HCT116 (cell line): ENCODE data around the gene NCKAP5. TPM values are rescaled to one million over a fixed set of nuclear protein-coding genes. Genes with fewer than 3 reads are reported as not detected.

Source experiments
- ATAC-seq: fragments of 200-7000 bp; cut with Tn5 transposase; 2 replicates; pipeline ENCODE4 v1.9.1; 2020; ENCODE audit warnings: mild to moderate bottlenecking, moderate library complexity
- BruUV-seq: library from RNA; stranded (reverse); fragments of 400-500 nt; replicated peaks from 2 replicates; lab custom pipeline; 2021; lab: Mats Ljungman, UMichigan
- CTCF ChIA-PET: fragments of 300-600 bp; sonication (Branson Sonifier 250); formaldehyde crosslinking; loops from one replicate; lab custom pipeline; 2021; ENCODE audit warnings: antibody characterized with exemption; lab: Charles Lee
- POLR2A ChIA-PET: fragments of 300-600, 350-600 bp; sonication (Branson Sonifier 250); formaldehyde crosslinking; loops from one replicate; lab custom pipeline; 2021; ENCODE audit warnings: antibody characterized with exemption; lab: Charles Lee
- RAD21 ChIA-PET, 2 experiments: fragments of 300-600 bp; sonication (Branson Sonifier 250); formaldehyde crosslinking; loops; one replicate each; lab custom pipeline; 2023; ENCODE audit warnings: low total read pairs in 2 of 2; ENCODE audit not compliant: uncharacterized antibody in 2 of 2, unreplicated experiment in 2 of 2, low non-redundant PET in 1 of 2; lab: Charles Lee
- DNase-seq: peaks from one replicate; pipeline ENCODE4 v3.0.0-alpha.2; 2010; ENCODE audit warnings: low read depth, low spot score
- H2AFZ ChIP-seq: fragments of 200-600 bp; shearing (Covaris generic), sonication (generic); 2 replicates; pipeline ENCODE4 v1.6.1; 2017; ENCODE audit warnings: low read depth, mixed run types, mixed read lengths, antibody characterized with exemption, low read length; ENCODE audit not compliant: poor library complexity, severe bottlenecking
- H3K27ac ChIP-seq: 2 replicates; pipeline ENCODE4 v1.5.1; 2012; ENCODE audit warnings: low read depth, low read length
- H3K27me3 ChIP-seq: fragments of 200-600 bp; sonication (generic); 2 replicates; pipeline ENCODE4 v1.6.1; 2016; ENCODE audit warnings: mixed run types, low read length, mixed read lengths; ENCODE audit not compliant: insufficient read depth
- H3K36me3 ChIP-seq, 2 experiments: fragments of 200-500 bp in 1 of 2; fragments of 200-600 bp in 1 of 2; sonication (Bioruptor generic) in 1 of 2; sonication (generic) in 1 of 2; 2 replicates each; pipeline versions ENCODE4 v1.5.1 to v1.6.1; 2014 to 2016; ENCODE audit warnings: low read length in 2 of 2, inconsistent platforms in 1 of 2, mixed read lengths in 1 of 2, mixed run types in 1 of 2; ENCODE audit not compliant: insufficient read depth in 2 of 2, control insufficient read depth in 1 of 2
- H3K4me1 ChIP-seq, 2 experiments: fragments of 200-600 bp in 1 of 2; sonication (generic) in 1 of 2; 2 replicates each; pipeline versions ENCODE4 v1.5.1 to v1.6.1; 2012 to 2017; ENCODE audit warnings: low read length in 2 of 2, inconsistent platforms in 1 of 2, mild to moderate bottlenecking in 1 of 2, mixed read lengths in 1 of 2, mixed run types in 1 of 2, moderate library complexity in 1 of 2; ENCODE audit not compliant: insufficient read depth in 2 of 2, control insufficient read depth in 1 of 2
- H3K4me2 ChIP-seq: fragments of 200-600 bp; sonication (generic); 2 replicates; pipeline ENCODE4 v1.6.1; 2017; ENCODE audit warnings: mixed run types, low read length, mixed read lengths
- H3K4me3 ChIP-seq, 2 experiments: fragments of 200-600 bp in 1 of 2; sonication (generic) in 1 of 2; replicated peaks in 1 of 2; 2 replicates each; pipeline ENCODE4 v1.5.1; 2011 to 2016; ENCODE audit warnings: low read length in 2 of 2, control low read depth in 1 of 2, low read depth in 1 of 2, mild to moderate bottlenecking in 1 of 2, mixed read lengths in 1 of 2, mixed run types in 1 of 2
- H3K79me2 ChIP-seq: fragments of 200-600 bp; sonication (generic); 2 replicates; pipeline ENCODE4 v1.6.1; 2017; ENCODE audit warnings: mild to moderate bottlenecking, mixed run types, low read length, moderate library complexity, mixed read lengths; ENCODE audit not compliant: insufficient read depth
- H3K9ac ChIP-seq: fragments of 200-600 bp; sonication (generic); 2 replicates; pipeline ENCODE4 v1.6.1; 2016; ENCODE audit warnings: low read length, mixed read lengths
- H3K9me2 ChIP-seq: fragments of 200-600 bp; sonication (generic), shearing (Covaris generic); 2 replicates; pipeline ENCODE4 v1.6.1; 2017; ENCODE audit warnings: mixed run types, mild to moderate bottlenecking, moderate library complexity; ENCODE audit not compliant: insufficient read depth
- H3K9me3 ChIP-seq, 2 experiments: fragments of 200-500 bp in 1 of 2; fragments of 200-600 bp in 1 of 2; sonication (Bioruptor generic) in 1 of 2; sonication (generic) in 1 of 2; 2 replicates each; pipeline ENCODE4 v1.6.1; 2014 to 2017; ENCODE audit warnings: low read length in 2 of 2, mixed read lengths in 2 of 2, inconsistent platforms in 1 of 2, low read depth in 1 of 2, mild to moderate bottlenecking in 1 of 2, mixed run types in 1 of 2, moderate library complexity in 1 of 2; ENCODE audit not compliant: control insufficient read depth in 1 of 2, insufficient read depth in 1 of 2
- H4K20me1 ChIP-seq: fragments of 200-600 bp; sonication (generic), shearing (Covaris generic); 2 replicates; pipeline ENCODE4 v1.6.1; 2017; ENCODE audit warnings: mixed run types, mild to moderate bottlenecking, moderate library complexity; ENCODE audit not compliant: insufficient read depth
- CBX3 ChIP-seq: IDR thresholded peaks from 2 replicates; pipeline ENCODE4 v1.6.1; 2012; ENCODE audit warnings: low read depth
- ELF1 ChIP-seq: IDR thresholded peaks from 2 replicates; pipeline ENCODE4 v1.6.1; 2012; ENCODE audit warnings: low read depth, borderline replicate concordance
- EZH2phosphoT487 ChIP-seq: fragments of 200-600 bp; IDR thresholded peaks from 2 replicates; pipeline ENCODE4 v1.6.1; 2018; ENCODE audit warnings: antibody characterized with exemption, borderline replicate concordance
- SP1 ChIP-seq: IDR thresholded peaks from 2 replicates; pipeline ENCODE4 v1.6.1; 2012; ENCODE audit warnings: low read depth
- ZNF274 ChIP-seq: fragments of 200-500 bp; sonication (Bioruptor generic); IDR thresholded peaks from 2 replicates; pipeline ENCODE4 v1.6.1; 2014; ENCODE audit warnings: mild to moderate bottlenecking, low read depth, low read length, inconsistent platforms
- intact Hi-C: fragments of 100-400 bp; cut with micrococcal nuclease; formaldehyde crosslinking; loops from 2 replicates; pipeline ENCODE4 v1.10.0; 2022
- total RNA-seq: library from RNA; stranded (reverse); gene quantifications from one replicate; pipeline ENCODE4 v1.2.1, GENCODE V29; 2021; ENCODE audit not compliant: unreplicated experiment
- TF ChIP-seq, protein P1 (sequence below): IDR thresholded peaks from 2 replicates; pipeline ENCODE4 v1.6.1; 2012
- TF ChIP-seq, protein P2 (sequence below): IDR thresholded peaks from 2 replicates; pipeline ENCODE4 v1.6.1; 2012
- TF ChIP-seq, protein P3 (sequence below): IDR thresholded peaks from 2 replicates; pipeline ENCODE4 v1.6.1; 2011; ENCODE audit warnings: mild to moderate bottlenecking, low read length, moderate library complexity; ENCODE audit not compliant: insufficient replicate concordance; ENCODE audit errors: extremely low read depth
- TF ChIP-seq, protein P4 (sequence below), 3 experiments: fragments of 200-600 bp in 1 of 3; sonication (generic) in 1 of 3; IDR thresholded peaks in 2 of 3; conservative IDR thresholded peaks in 1 of 3; 2 replicates each; pipeline ENCODE4 v1.5.1; 2012 to 2017; ENCODE audit warnings: low read depth in 2 of 3, low read length in 2 of 3, antibody characterized with exemption in 1 of 3, borderline replicate concordance in 1 of 3, control low read depth in 1 of 3, mild to moderate bottlenecking in 1 of 3, mixed read lengths in 1 of 3, mixed run types in 1 of 3, moderate library complexity in 1 of 3; ENCODE audit not compliant: insufficient read depth in 1 of 3

NCKAP5 gene
- total RNA-seq, 1 experiment from 2014 or later, result 0.30 TPM

DNA sequence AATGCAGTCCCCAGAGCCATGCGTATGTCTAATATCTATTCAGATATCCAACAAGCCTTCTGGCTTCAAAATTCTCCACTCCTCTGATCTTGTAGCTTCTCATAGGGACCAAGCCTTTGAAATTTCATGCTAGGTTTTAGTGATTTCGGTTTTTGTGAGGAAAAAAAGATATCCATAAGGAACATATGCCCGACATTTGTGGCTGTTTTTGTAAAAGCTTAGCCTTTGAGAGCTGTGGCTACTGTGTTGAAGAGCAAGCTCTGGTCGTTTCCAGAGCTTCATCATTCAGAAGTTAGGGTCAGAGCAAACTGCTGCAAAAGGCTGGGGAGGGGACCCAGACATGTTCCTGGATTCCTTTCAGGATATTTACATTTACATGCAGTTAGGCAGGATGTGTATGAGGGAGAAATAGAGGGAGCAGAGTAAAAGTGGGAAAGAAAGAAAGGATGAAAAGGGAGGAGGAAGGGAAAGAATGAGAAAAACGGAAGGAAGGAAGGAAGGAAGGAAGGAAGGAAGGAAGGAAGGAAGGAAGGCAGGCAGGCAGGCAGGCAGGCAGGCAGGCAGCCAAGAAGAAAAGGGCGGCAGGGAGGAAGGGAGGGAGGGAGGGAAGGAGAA is 70.2 kb downstream of the NCKAP5 start:
- intact Hi-C loops, result no loop called here
- ChIA-PET CTCF (no interaction called here), RAD21 (no interaction called here)

More for the DNA sequence above, 70.2 kb downstream of the NCKAP5 start:
- Histone ChIP-seq H3K27me3 (peaks cover 10% of the 10 kb centered on the region; the same call in 1 of the 2 replicates), H3K9ac (no peak overlapping the region), H4K20me1 (no peaks in the 10 kb centered on the region), H3K4me1 (no peaks in the 10 kb centered on the region), H3K79me2 (no peaks in the 10 kb centered on the region), H3K4me3 (no peak overlapping the region), H3K4me2 (no peak overlapping the region), H2AFZ (no peak overlapping the region), H3K27ac (no peak overlapping the region), H3K9me2 (no peaks in the 10 kb centered on the region), H3K36me3 (no peaks in the 10 kb centered on the region), H3K9me3 (no peaks in the 10 kb centered on the region)
- TF ChIP-seq, protein P1, sequence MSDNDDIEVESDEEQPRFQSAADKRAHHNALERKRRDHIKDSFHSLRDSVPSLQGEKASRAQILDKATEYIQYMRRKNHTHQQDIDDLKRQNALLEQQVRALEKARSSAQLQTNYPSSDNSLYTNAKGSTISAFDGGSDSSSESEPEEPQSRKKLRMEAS, result no peak
- no peak for TF ChIP-seq EZH2phosphoT487
- TF ChIP-seq, protein P2, sequence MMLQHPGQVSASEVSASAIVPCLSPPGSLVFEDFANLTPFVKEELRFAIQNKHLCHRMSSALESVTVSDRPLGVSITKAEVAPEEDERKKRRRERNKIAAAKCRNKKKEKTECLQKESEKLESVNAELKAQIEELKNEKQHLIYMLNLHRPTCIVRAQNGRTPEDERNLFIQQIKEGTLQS, result no peak
- TF ChIP-seq ZNF274, result no peak
- TF ChIP-seq CBX3, result no peak
- no peak for TF ChIP-seq SP1
- TF ChIP-seq ELF1, result no peak
- TF ChIP-seq, protein P3, sequence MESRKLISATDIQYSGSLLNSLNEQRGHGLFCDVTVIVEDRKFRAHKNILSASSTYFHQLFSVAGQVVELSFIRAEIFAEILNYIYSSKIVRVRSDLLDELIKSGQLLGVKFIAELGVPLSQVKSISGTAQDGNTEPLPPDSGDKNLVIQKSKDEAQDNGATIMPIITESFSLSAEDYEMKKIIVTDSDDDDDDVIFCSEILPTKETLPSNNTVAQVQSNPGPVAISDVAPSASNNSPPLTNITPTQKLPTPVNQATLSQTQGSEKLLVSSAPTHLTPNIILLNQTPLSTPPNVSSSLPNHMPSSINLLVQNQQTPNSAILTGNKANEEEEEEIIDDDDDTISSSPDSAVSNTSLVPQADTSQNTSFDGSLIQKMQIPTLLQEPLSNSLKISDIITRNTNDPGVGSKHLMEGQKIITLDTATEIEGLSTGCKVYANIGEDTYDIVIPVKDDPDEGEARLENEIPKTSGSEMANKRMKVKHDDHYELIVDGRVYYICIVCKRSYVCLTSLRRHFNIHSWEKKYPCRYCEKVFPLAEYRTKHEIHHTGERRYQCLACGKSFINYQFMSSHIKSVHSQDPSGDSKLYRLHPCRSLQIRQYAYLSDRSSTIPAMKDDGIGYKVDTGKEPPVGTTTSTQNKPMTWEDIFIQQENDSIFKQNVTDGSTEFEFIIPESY, result no peak
- TF ChIP-seq, protein P4, sequence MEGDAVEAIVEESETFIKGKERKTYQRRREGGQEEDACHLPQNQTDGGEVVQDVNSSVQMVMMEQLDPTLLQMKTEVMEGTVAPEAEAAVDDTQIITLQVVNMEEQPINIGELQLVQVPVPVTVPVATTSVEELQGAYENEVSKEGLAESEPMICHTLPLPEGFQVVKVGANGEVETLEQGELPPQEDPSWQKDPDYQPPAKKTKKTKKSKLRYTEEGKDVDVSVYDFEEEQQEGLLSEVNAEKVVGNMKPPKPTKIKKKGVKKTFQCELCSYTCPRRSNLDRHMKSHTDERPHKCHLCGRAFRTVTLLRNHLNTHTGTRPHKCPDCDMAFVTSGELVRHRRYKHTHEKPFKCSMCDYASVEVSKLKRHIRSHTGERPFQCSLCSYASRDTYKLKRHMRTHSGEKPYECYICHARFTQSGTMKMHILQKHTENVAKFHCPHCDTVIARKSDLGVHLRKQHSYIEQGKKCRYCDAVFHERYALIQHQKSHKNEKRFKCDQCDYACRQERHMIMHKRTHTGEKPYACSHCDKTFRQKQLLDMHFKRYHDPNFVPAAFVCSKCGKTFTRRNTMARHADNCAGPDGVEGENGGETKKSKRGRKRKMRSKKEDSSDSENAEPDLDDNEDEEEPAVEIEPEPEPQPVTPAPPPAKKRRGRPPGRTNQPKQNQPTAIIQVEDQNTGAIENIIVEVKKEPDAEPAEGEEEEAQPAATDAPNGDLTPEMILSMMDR (IDR thresholded peaks at IDR 0.05 in 2 of 3, conservative IDR thresholded peaks at IDR 0.05 in 1 of 3; ENCODE audit: borderline replicate concordance in 1 of 3, insufficient read depth in 1 of 3, low read depth in 2 of 3, low read length in 2 of 3), result no peak
- BruUV-seq, result no TSS peak
- DNase-seq (no peak), ATAC-seq (no peak)
- POLR2A ChIA-PET, result no interaction called here
